NT2/D1 (cell line): ENCODE results near the gene C10orf90.

ENCODE experiments used
- SUZ12 ChIP-seq: IDR thresholded peaks from 2 replicates; pipeline ENCODE4 v1.6.1; 2011; ENCODE audit not compliant: insufficient read length, insufficient read depth; ENCODE audit errors: extremely low read depth
- YY1 ChIP-seq: IDR thresholded peaks from 2 replicates; pipeline ENCODE4 v1.6.1; 2011; ENCODE audit not compliant: insufficient read length, insufficient read depth
- ZNF274 ChIP-seq: IDR thresholded peaks from 2 replicates; pipeline ENCODE4 v1.6.1; 2011; ENCODE audit warnings: mild to moderate bottlenecking, low read depth, low read length

- TF ChIP-seq YY1 (no peak), ZNF274 (no peak), SUZ12 (no peak)
These were observed 72.5 kb downstream of the C10orf90 start for GRCh38 chr10:126598009-126598408.
